ENCODE results near the gene ZNF184.

ZNF184 gene

GRCh38 chr6:27452496-27452897 lies 20.4 kb downstream of the ZNF184 start:
- H3K27ac Mint-ChIP-seq: no peak overlapping the region
- H3K9me3 Mint-ChIP-seq: peaks cover 96% of the 10 kb centered on the region
- no peaks in the 10 kb centered on the region for H3K4me1 Mint-ChIP-seq
- peaks cover 98% of the 10 kb centered on the region for H3K36me3 Mint-ChIP-seq (ENCODE audit: low read depth)
- no peak for TF ChIP-seq CTCF (IDR thresholded peaks at IDR 0.05; ENCODE audit: unreplicated experiment in 3 of 3)
- no peak overlapping the region for H3K4me3 Mint-ChIP-seq
- peaks cover 5% of the 10 kb centered on the region for H3K27me3 Mint-ChIP-seq (ENCODE audit: low read depth)

GRCh38 chr6:27451660-27452390 lies 21.1 kb downstream of the ZNF184 start:
- peaks cover 5% of the 10 kb centered on the region for H3K27me3 Mint-ChIP-seq (ENCODE audit: low read depth)
- H3K27ac Mint-ChIP-seq: no peak overlapping the region
- no peak for TF ChIP-seq CTCF (IDR thresholded peaks at IDR 0.05; ENCODE audit: unreplicated experiment in 3 of 3)
- H3K4me1 Mint-ChIP-seq: no peaks in the 10 kb centered on the region
- H3K4me3 Mint-ChIP-seq: no peak overlapping the region
- H3K9me3 Mint-ChIP-seq: peaks cover 93% of the 10 kb centered on the region
- peaks cover 97% of the 10 kb centered on the region for H3K36me3 Mint-ChIP-seq (ENCODE audit: low read depth)

- Mint-ChIP-seq H3K9me3 (peaks cover 72% of the 10 kb centered on the region), H3K4me3 (no peak overlapping the region), H3K36me3 (ENCODE audit: low read depth) (peaks cover 78% of the 10 kb centered on the region), H3K4me1 (no peaks in the 10 kb centered on the region), H3K27ac (no peak overlapping the region), H3K27me3 (ENCODE audit: low read depth) (no peaks in the 10 kb centered on the region)
- no peak for TF ChIP-seq CTCF (IDR thresholded peaks at IDR 0.05; ENCODE audit: unreplicated experiment in 3 of 3)
Measured at GRCh38 chr6:27448456-27448855, 24.4 kb downstream of the ZNF184 start.

GRCh38 chr6:27442932-27443331 lies 30.0 kb downstream of the ZNF184 start:
- H3K4me3 Mint-ChIP-seq: no peak overlapping the region
- H3K27me3 Mint-ChIP-seq (ENCODE audit: low read depth): no peaks in the 10 kb centered on the region
- H3K9me3 Mint-ChIP-seq: peaks cover 33% of the 10 kb centered on the region
- peaks cover 29% of the 10 kb centered on the region for H3K36me3 Mint-ChIP-seq (ENCODE audit: low read depth)
- no peak for TF ChIP-seq CTCF (IDR thresholded peaks at IDR 0.05; ENCODE audit: unreplicated experiment in 3 of 3)
- no peaks in the 10 kb centered on the region for H3K4me1 Mint-ChIP-seq
- no peak overlapping the region for H3K27ac Mint-ChIP-seq

GRCh38 chr6:27441001-27441400 lies 31.9 kb downstream of the ZNF184 start:
- no peak for TF ChIP-seq CTCF (IDR thresholded peaks at IDR 0.05; ENCODE audit: unreplicated experiment in 3 of 3)
- H3K27ac Mint-ChIP-seq: no peak overlapping the region
- H3K4me3 Mint-ChIP-seq: no peak overlapping the region
- peaks cover 29% of the 10 kb centered on the region for H3K9me3 Mint-ChIP-seq
- no peaks in the 10 kb centered on the region for H3K4me1 Mint-ChIP-seq
- H3K36me3 Mint-ChIP-seq (ENCODE audit: low read depth): peaks cover 14% of the 10 kb centered on the region
- H3K27me3 Mint-ChIP-seq (ENCODE audit: low read depth): no peaks in the 10 kb centered on the region

- Mint-ChIP-seq H3K4me3 (no peak overlapping the region), H3K27me3 (ENCODE audit: low read depth) (no peaks in the 10 kb centered on the region), H3K4me1 (no peaks in the 10 kb centered on the region), H3K27ac (no peak overlapping the region), H3K9me3 (peaks cover 33% of the 10 kb centered on the region), H3K36me3 (ENCODE audit: low read depth) (peaks cover 5% of the 10 kb centered on the region)
- TF ChIP-seq CTCF (IDR thresholded peaks at IDR 0.05; ENCODE audit: unreplicated experiment in 3 of 3): no peak
Measured at GRCh38 chr6:27439371-27439770, 33.5 kb downstream of the ZNF184 start.

Measured in nephron (organoid).